Measurements from ENCODE around the gene HSPA8. TPM values are rescaled to one million over a fixed set of nuclear protein-coding genes. Genes with fewer than 3 reads are reported as not detected.

The HSPA8 gene
- total and polyA plus RNA-seq, 2 of the 13 experiments (the other 11 are each of a cell fraction or from before 2014, with no cell fraction given) = 936 to 2,151 TPM

GRCh38 chr11:123062158-123062891, 389 bp upstream of the HSPA8 start (continued):
- TF ChIP-seq ZNF501 (CRISPR knock-in tag; IDR thresholded peaks at IDR 0.05) = no peak
- peak; percentile 65; the same call in 1 of the 2 replicates for TF ChIP-seq ARID2 (CRISPR knock-in tag; IDR thresholded peaks at IDR 0.05; ENCODE audit: borderline replicate concordance)
- 0 out of 2 replicates have a peak, but pooled peaks have one; percentile 15 for TF ChIP-seq AKAP8 (CRISPR knock-in tag; IDR thresholded peaks at IDR 0.05)
- TF ChIP-seq ZBTB43 (CRISPR knock-in tag; conservative IDR thresholded peaks at IDR 0.05) = no peak
- TF ChIP-seq ELF4 (CRISPR knock-in tag; IDR thresholded peaks at IDR 0.05; ENCODE audit: borderline replicate concordance) = peak; percentile 60; the same call in 1 of the 2 replicates
- no peak for TF ChIP-seq MYNN (CRISPR knock-in tag; IDR thresholded peaks at IDR 0.05; ENCODE audit: low read depth)
- no peak for TF ChIP-seq RARG (CRISPR knock-in tag; IDR thresholded peaks at IDR 0.05; ENCODE audit: low read depth)
- TF ChIP-seq ZBTB3 (CRISPR knock-in tag; IDR thresholded peaks at IDR 0.05; ENCODE audit: borderline replicate concordance, low read depth) = no peak
- no peak for TF ChIP-seq REST (IDR thresholded peaks at IDR 0.05; ENCODE audit: borderline replicate concordance in 1 of 2, low read depth in 1 of 2, low read length in 2 of 2)
- peak; percentile 70 for TF ChIP-seq POLR2AphosphoS5 (IDR thresholded peaks at IDR 0.05; ENCODE audit: low read depth, low read length)
- TF ChIP-seq KMT2B (CRISPR knock-in tag; IDR thresholded peaks at IDR 0.05) = peak; percentile 81
- peak; percentile 83 for TF ChIP-seq SP2 (CRISPR knock-in tag; IDR thresholded peaks at IDR 0.05)
- peak; percentile 21; the same call in 1 of the 2 replicates for TF ChIP-seq SALL2 (CRISPR knock-in tag; IDR thresholded peaks at IDR 0.05)
- TF ChIP-seq ZBTB34 (CRISPR knock-in tag; IDR thresholded peaks at IDR 0.05) = no peak; the same call in 1 of the 2 replicates
- peak; percentile 82; the same call in 1 of the 2 replicates for TF ChIP-seq SP5 (CRISPR knock-in tag; IDR thresholded peaks at IDR 0.05; ENCODE audit: borderline replicate concordance, low read depth)
- no peak for TF ChIP-seq ZNF274 (CRISPR knock-in tag; IDR thresholded peaks at IDR 0.05)
- no peak for TF ChIP-seq HNF1A (IDR thresholded peaks at IDR 0.05; ENCODE audit: low read depth)
- TF ChIP-seq HNF1A (CRISPR knock-in tag; IDR thresholded peaks at IDR 0.05; ENCODE audit: borderline replicate concordance) = peak; percentile 49; the same call in 1 of the 2 replicates
